Activated CD4-positive, alpha-beta memory T cell treated with anti-CD3 and anti-CD28 coated beads, Interleukin-2, amount 10 ng/mL, durations not matched to agents 7 days and 5 days (primary cell): ENCODE results near the gene ABCC5. TPM values are rescaled to one million over a fixed set of nuclear protein-coding genes. Genes with fewer than 3 reads are reported as not detected.
"Not testable (repeated sequence)": the region's sequence is repeated elsewhere in the genome, so short reads cannot be mapped to it uniquely, and the experiment has no call there.

Experiments used
- CTCF ChIA-PET: fragments of 350-600 bp; sonication (Branson Sonifier 250); formaldehyde crosslinking; loops from one replicate; lab custom pipeline; 2021; ENCODE audit warnings: antibody characterized with exemption, inconsistent platforms; lab: Charles Lee
- POLR2A ChIA-PET: fragments of 350-600 bp; sonication (Branson Sonifier 250); formaldehyde crosslinking; loops from one replicate; lab custom pipeline; 2021; ENCODE audit warnings: antibody characterized with exemption; lab: Charles Lee
- DNase-seq: peaks from one replicate; pipeline ENCODE4 v3.0.0-alpha.2; 2020
- H3K27ac Mint-ChIP-seq: one replicate; pipeline ENCODE4 v1.8.0; 2021; ENCODE audit warnings: mild to moderate bottlenecking, mixed read lengths
- H3K27me3 Mint-ChIP-seq: one replicate; pipeline ENCODE4 v1.8.0; 2021; ENCODE audit warnings: mixed read lengths
- H3K36me3 Mint-ChIP-seq: one replicate; pipeline ENCODE4 v1.8.0; 2021; ENCODE audit warnings: low read depth, mixed read lengths
- H3K4me1 Mint-ChIP-seq: one replicate; pipeline ENCODE4 v1.8.0; 2021; ENCODE audit warnings: mixed read lengths
- H3K4me3 Mint-ChIP-seq: one replicate; pipeline ENCODE4 v1.8.0; 2021; ENCODE audit warnings: mild to moderate bottlenecking, mixed read lengths
- H3K9me3 Mint-ChIP-seq: one replicate; pipeline ENCODE4 v1.8.0; 2021; ENCODE audit warnings: mixed read lengths
- total RNA-seq, 2 experiments: library from RNA; stranded (reverse); gene quantifications; one replicate each; pipeline ENCODE4 v1.2.3, GENCODE V29; 2021

ABCC5 gene
- total RNA-seq, 2 experiments from 2014 or later = 24.1 to 25.3 TPM

DNA sequence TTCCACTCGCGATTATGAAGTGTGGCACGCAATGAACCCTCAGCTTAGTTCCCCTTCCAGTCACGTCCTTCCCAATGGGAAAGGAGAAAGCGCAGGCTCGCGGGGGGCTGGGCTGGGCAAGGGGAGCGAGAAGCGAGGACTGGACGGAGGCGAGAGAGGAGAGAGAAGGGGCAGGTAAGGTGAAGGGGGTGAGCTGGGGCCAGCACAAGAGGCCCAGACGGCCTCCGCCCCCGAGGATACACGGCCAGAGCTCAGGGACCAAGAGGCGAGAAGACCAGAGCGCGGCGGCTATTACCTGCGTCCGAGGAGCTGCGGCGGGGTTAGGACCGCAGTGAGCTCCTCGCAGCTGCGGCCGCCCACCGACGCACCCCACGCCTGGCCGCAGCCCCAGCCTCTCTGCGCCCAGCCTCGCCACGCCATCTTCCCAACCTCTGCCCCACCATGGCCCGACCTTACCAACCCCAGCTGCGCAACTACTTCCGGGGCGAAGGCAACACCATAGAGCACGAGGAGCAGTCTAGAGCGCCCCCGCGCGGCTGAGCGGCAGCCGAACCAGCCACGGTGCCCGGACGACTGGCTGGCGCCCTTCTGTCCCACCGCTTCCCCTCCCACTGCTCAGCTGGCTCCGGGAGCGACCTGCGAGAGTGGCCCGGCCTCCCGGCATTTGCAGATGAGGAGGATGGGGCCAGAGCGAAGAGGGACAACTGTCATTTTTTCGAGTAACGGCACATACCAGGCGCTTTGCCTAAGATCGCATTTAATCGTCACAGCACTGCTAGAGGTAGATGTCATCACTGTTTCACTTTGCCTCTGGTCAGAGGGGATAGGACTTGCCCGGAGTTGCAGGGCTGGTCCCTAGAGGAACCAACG lies 133.0 kb downstream of the ABCC5 start, which contains the start of gene PARL:
PARL (minus strand) TSS at position 454 of the 870 bp plus-strand sequence; CDS start at position 420, 34 bp downstream.
- no peaks in the 10 kb centered on the region for H3K36me3 Mint-ChIP-seq
- H3K27me3 Mint-ChIP-seq = peaks cover under 1% of the 10 kb centered on the region
- peaks cover 30% of the 10 kb centered on the region for H3K4me1 Mint-ChIP-seq
- peak within 1 kb of the TSS; percentile 93 for H3K4me3 Mint-ChIP-seq
- peak; percentile 96 for DNase-seq
- ChIA-PET CTCF (interaction anchor here (0.6 to 2.9 kb wide), 41 partner anchors 9 to 493 kb away, joined by 3 to 24 read pairs (median 4); partner anchors contain the start of genes ABCC5, EEF1AKMT4, KLHL24 and MAP6D1), POLR2A (interaction anchor here (0.8 to 1.9 kb wide), 15 partner anchors 10 to 599 kb away, joined by 3 to 9 read pairs (median 4); partner anchors contain the start of genes ABCC5, EIF2B5, KLHL24 and MCF2L2)
- peak within 1 kb of the TSS; percentile 74 for H3K27ac Mint-ChIP-seq
- no peaks in the 10 kb centered on the region for H3K9me3 Mint-ChIP-seq

DNA sequence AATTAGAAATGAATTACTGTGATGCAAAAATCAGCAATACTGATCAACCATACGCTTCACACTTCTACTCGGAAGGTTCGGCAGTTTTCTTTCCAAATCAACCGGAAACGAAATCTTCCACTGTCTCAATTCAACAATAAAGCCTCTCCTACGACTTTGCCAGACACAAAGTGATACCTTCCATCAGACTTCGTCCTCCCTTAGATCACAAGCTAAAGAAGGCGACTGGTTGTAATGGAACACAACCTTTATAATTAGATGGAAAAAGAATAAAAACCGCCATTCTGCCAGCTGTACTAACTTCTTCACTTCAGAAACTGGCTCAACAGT lies 133.6 kb downstream of the ABCC5 start:
- peak overlapping the region; percentile 93 for H3K4me3 Mint-ChIP-seq
- no peaks in the 10 kb centered on the region for H3K27me3 Mint-ChIP-seq
- H3K36me3 Mint-ChIP-seq = peaks cover under 1% of the 10 kb centered on the region
- peak overlapping the region; percentile 74 for H3K27ac Mint-ChIP-seq
- ChIA-PET POLR2A (interaction anchor here (0.8 to 1.7 kb wide), 12 partner anchors 9 to 598 kb away, joined by 3 to 9 read pairs (median 4); partner anchors contain the start of genes ABCC5, EIF2B5, KLHL24 and MCF2L2), CTCF (interaction anchor here (0.6 to 2.9 kb wide), 36 partner anchors 8 to 493 kb away, joined by 3 to 24 read pairs (median 4); partner anchors contain the start of genes ABCC5, EEF1AKMT4, KLHL24 and MAP6D1)
- DNase-seq = no peak
- peaks cover 31% of the 10 kb centered on the region for H3K4me1 Mint-ChIP-seq
- no peaks in the 10 kb centered on the region for H3K9me3 Mint-ChIP-seq

DNA sequence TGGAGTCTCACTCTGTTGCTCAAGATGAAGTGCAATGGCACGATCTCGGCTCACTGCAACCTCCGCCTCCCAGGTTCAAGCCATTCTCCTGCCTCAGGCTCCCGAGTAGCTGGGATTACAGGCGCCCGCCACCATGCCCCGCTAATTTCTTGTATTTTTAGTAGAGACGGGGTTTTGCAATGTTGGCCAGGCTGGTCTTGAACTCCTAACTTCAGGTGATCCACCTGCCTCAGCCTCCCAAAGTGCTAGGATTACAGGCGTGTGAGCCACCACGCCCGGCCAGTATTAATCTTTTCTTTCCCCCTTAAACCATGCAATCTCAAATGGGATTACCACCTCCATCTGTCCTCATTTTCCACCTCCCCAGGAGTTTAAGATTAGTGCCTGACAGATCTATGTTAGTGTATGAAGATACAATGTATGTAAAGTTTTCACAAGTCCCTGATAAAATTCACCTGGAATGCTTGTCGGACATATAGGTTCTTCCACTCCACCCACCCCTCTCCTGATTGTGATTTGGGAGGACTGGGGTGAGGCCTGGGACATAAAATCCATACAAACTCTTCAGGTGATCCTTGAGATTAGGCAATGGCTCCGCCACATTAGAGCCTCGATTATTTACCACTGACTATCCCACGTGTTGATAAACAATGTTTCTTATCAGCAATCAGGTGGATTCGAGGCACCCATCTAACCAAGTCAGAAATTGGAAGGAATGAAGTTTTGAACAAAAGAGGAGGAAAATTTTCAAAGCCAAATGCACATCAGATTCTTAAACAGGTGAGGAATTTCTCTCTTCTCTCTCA lies 134.2 kb downstream of the ABCC5 start:
- H3K36me3 Mint-ChIP-seq = peaks cover 6% of the 10 kb centered on the region
- DNase-seq = no peak
- POLR2A ChIA-PET = interaction anchor here (0.8 to 1.7 kb wide), 6 partner anchors 9 to 498 kb away, joined by 3 to 9 read pairs (median 5); partner anchors contain the start of genes ABCC5 and EIF2B5

DNA sequence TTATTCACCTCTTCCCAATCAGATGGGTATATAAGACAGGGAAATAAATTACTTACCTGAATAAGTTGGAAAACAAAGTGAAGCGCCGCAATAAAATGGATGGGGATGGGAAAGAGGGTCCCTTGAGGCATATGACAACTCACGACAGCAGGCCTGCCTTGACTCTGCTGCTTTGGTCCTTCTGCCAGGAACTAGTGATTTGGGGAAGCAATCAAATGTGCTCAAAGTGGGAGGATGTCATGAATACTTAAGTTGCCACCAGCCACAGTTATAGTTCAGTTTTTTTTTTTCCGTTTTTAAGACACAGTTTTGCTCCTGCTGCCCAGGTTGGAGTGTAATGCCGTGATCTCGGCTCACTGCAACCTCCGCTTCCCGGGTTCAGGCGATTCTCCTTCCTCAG lies 137.6 kb downstream of the ABCC5 start:
- Mint-ChIP-seq H3K4me3 (no peak overlapping the region), H3K4me1 (peaks cover 36% of the 10 kb centered on the region), H3K27me3 (no peaks in the 10 kb centered on the region), H3K9me3 (no peaks in the 10 kb centered on the region), H3K27ac (no peak overlapping the region), H3K36me3 (peaks cover 19% of the 10 kb centered on the region)
- POLR2A ChIA-PET = no interaction called here
- DNase-seq = no peak
- CTCF ChIA-PET = interaction anchor here (0.6 kb wide), 1 partner anchor 15 kb away, joined by 3 read pairs; no protein-coding TSS in a partner anchor

More for the DNA sequence above, 134.2 kb downstream of the ABCC5 start:
- Mint-ChIP-seq H3K27ac (peak overlapping the region; percentile 74), H3K4me3 (peak overlapping the region; percentile 93), H3K4me1 (peaks cover 34% of the 10 kb centered on the region), H3K27me3 (no peaks in the 10 kb centered on the region), H3K9me3 (no peaks in the 10 kb centered on the region)
- CTCF ChIA-PET = interaction anchor here (0.7 to 2.9 kb wide), 18 partner anchors 9 to 492 kb away, joined by 3 to 24 read pairs (median 5); partner anchors contain the start of genes ABCC5, EEF1AKMT4 and MAP6D1

DNA sequence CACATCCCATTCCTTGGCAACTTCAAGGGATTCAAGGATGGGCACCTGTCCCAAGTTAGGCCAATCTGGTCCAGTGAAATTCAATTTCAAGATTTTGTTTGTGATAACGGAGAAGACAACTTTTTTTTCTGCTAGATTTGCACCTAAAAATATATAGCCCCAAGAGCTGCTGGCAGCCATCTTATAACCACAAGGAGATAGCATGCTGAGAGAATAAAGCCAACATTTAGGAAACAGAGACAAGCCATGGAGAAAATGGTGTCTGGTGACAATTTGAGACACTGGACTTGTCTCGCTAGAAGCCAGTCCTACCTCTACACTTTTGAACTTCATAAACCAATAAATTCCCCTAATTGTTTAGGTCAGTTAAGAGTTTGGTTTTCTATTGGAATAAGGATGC lies 138.4 kb downstream of the ABCC5 start:
- ChIA-PET CTCF (interaction anchor here (0.6 to 0.7 kb wide), 2 partner anchors 16 to 48 kb away, joined by 3 read pairs; no protein-coding TSS in a partner anchor), POLR2A (no interaction called here)
- H3K27me3 Mint-ChIP-seq = no peaks in the 10 kb centered on the region
- no peak overlapping the region for H3K4me3 Mint-ChIP-seq
- H3K27ac Mint-ChIP-seq = no peak overlapping the region
- H3K4me1 Mint-ChIP-seq = peaks cover 30% of the 10 kb centered on the region
- peaks cover 19% of the 10 kb centered on the region for H3K36me3 Mint-ChIP-seq
- H3K9me3 Mint-ChIP-seq = no peaks in the 10 kb centered on the region
- no peak for DNase-seq

DNA sequence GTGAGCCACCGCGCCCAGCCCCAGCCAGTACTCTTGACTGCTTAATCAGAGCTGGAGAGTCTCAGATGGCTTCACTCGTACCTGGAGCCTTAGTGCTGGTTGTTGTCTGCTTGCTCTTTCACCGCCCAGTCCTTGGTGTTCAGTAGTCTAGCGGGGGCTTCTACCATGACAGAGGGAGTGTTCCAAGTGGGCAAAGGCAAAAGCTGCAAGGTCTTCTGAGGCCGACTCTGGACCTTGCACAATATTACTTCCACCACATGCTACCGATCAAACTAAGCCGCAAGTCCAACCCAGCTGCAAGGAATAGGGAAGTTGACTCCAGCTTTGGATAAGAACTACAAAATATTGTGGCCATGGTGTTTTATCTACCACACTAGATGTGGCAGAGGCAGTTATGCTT lies 139.6 kb downstream of the ABCC5 start:
- Mint-ChIP-seq H3K27me3 (no peaks in the 10 kb centered on the region), H3K4me3 (no peak overlapping the region), H3K9me3 (no peaks in the 10 kb centered on the region), H3K36me3 (peaks cover 19% of the 10 kb centered on the region), H3K27ac (no peak overlapping the region), H3K4me1 (peaks cover 19% of the 10 kb centered on the region)
- no peak for DNase-seq
- POLR2A ChIA-PET = no interaction called here
- CTCF ChIA-PET = no interaction called here

DNA sequence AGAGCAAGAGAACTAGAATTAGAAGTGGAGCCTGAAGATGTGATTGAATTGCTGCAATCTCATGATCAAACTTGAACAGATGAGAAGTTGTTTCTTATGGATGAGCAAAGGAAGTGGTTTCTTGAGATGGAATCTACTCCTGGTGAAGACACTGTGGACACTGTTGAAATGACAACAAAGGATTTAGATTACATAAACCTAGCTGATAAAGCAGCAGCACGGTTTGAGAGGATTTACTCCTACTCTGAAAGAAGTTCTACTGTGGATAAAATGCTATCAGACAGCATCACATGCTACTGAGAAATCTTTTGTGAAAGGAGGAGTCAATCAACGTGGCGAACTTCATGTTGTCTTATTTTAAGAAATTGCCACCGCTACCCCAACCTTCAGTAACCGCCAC lies 140.5 kb downstream of the ABCC5 start:
- H3K27me3 Mint-ChIP-seq, H3K9me3 Mint-ChIP-seq, H3K27ac Mint-ChIP-seq, H3K4me3 Mint-ChIP-seq, DNase-seq, CTCF ChIA-PET: not testable (repeated sequence)
- H3K36me3 Mint-ChIP-seq = peaks cover 19% of the 10 kb centered on the region
- peaks cover 11% of the 10 kb centered on the region for H3K4me1 Mint-ChIP-seq
- POLR2A ChIA-PET = interaction anchor here (1.2 kb wide), 1 partner anchor 16 kb away, joined by 3 read pairs; no protein-coding TSS in a partner anchor

DNA sequence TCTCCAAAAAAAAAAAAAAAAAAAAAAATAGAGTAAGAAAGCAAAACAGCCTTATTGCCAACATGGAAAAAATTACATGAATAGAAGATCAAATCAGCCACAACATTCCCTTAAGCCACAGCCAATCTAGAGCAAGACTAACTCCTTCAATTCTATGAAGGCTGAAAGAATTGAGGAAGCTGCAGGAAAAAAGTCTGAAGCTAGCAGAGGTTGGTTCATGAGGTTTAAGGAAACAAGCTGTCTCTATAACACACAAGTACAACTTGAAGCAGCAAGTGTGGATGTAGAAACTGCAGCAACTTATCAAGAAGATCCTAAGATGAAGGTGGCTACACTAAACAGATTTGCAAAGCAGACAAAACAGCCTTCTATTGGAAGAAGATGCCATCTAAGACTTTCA lies 142.3 kb downstream of the ABCC5 start:
- Mint-ChIP-seq H3K27me3 (no peaks in the 10 kb centered on the region), H3K27ac (no peak overlapping the region), H3K36me3 (peaks cover 19% of the 10 kb centered on the region), H3K4me1 (peaks cover 19% of the 10 kb centered on the region), H3K9me3 (no peaks in the 10 kb centered on the region), H3K4me3 (no peak overlapping the region)
- ChIA-PET CTCF (interaction anchor here (0.7 to 1.8 kb wide), 5 partner anchors 9 to 1374 kb away, joined by 3 to 7 read pairs (median 4); partner anchors contain the start of gene PARL), POLR2A (interaction anchor here (1.7 kb wide), 1 partner anchor 9 kb away, joined by 6 read pairs; the partner anchor contains the start of gene PARL)
- no peak for DNase-seq

DNA sequence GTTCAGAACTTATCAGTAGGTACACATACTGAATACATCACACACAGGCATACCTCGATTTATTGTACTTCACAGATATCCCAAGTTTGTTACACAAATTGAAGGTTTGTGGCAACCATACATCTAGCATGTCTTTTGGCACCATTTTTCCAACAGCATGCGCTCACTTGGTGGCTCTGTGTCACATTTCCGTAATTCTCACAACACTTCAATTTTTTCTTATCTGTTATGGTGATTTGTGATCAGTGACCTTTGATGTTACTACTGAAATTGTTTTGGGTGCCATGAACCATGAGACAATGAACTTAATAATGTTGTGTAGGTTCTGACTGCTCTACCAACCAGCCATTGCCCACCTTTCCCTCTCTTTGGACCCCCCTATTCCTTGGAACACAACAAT lies 143.8 kb downstream of the ABCC5 start:
- POLR2A ChIA-PET = interaction anchor here (1.7 kb wide), 1 partner anchor 10 kb away, joined by 6 read pairs; the partner anchor contains the start of gene PARL
- no peaks in the 10 kb centered on the region for H3K27me3 Mint-ChIP-seq
- no peaks in the 10 kb centered on the region for H3K9me3 Mint-ChIP-seq
- no peak for DNase-seq
- H3K4me3 Mint-ChIP-seq = no peak overlapping the region
- H3K4me1 Mint-ChIP-seq = peaks cover 18% of the 10 kb centered on the region
- H3K36me3 Mint-ChIP-seq = peaks cover 16% of the 10 kb centered on the region
- CTCF ChIA-PET = interaction anchor here (0.7 kb wide), 2 partner anchors 10 to 11 kb away, joined by 3 to 4 read pairs; partner anchors contain the start of gene PARL
- no peak overlapping the region for H3K27ac Mint-ChIP-seq

DNA sequence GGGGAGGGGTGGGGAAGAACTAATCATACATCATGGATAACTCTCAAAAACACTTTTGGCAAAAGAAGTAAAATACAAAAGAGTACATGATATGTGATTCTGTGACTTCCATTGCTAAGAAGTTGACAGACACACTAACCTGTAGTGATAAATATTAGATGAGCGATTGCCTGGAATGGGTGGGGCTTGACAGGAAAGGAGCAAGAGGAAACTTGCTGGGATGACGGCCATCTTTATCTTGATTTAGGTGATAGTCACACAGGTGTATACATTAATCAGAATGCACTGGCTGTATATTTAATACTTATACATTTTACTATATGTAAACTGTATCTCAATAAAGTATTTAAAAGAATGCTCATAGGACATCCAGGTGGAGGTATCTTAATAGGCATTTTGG lies 146.1 kb downstream of the ABCC5 start:
- ChIA-PET CTCF (interaction anchor here (1.7 kb wide), 1 partner anchor 13 kb away, joined by 4 read pairs; the partner anchor contains the start of gene PARL), POLR2A (no interaction called here)
- Mint-ChIP-seq H3K27ac (no peak overlapping the region), H3K4me3 (no peak overlapping the region), H3K27me3 (no peaks in the 10 kb centered on the region), H3K9me3 (no peaks in the 10 kb centered on the region), H3K36me3 (peaks cover 4% of the 10 kb centered on the region), H3K4me1 (peaks cover 10% of the 10 kb centered on the region)
- no peak for DNase-seq

DNA sequence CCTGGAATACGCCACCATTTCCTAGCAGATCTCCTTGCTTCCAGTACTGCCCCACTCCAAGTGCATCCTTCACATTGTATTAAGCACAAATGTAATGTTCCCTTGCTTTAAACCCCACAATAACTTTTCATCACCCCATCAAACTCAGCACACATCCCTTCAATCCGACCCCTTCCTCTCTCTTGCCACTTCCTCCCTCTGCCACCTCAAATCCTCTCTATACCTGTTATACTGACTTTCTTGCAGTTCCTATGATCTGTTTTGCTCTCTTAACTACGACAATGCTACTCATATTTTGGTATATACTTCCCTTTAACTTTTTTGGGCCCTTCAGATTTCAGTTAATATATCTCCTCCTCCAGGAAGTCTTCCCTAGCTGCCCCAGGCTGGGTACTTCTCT lies 147.1 kb downstream of the ABCC5 start:
- no peak overlapping the region for H3K4me3 Mint-ChIP-seq
- peaks cover 10% of the 10 kb centered on the region for H3K4me1 Mint-ChIP-seq
- no peak overlapping the region for H3K27ac Mint-ChIP-seq
- POLR2A ChIA-PET = no interaction called here
- CTCF ChIA-PET = no interaction called here
- no peaks in the 10 kb centered on the region for H3K9me3 Mint-ChIP-seq
- peaks cover 4% of the 10 kb centered on the region for H3K36me3 Mint-ChIP-seq
- DNase-seq = no peak
- no peaks in the 10 kb centered on the region for H3K27me3 Mint-ChIP-seq
